Neuron (in vitro differentiated cells): ENCODE measurements around the gene RNASEH2C.
A peak's percentile ranks its signal among the peaks of the same experiment; 100 is the strongest.
"Not testable (repeated sequence)": the region's sequence is repeated elsewhere in the genome, so short reads cannot be mapped to it uniquely, and the experiment has no call there.

Experiments
- H2AFZ ChIP-seq: one replicate; pipeline ENCODE4 v1.6.1; 2013; ENCODE audit warnings: low read depth, mild to moderate bottlenecking, inconsistent platforms, low read length, moderate library complexity
- H3K27me3 ChIP-seq: one replicate; pipeline ENCODE4 v1.6.1; 2013; ENCODE audit warnings: low read length; ENCODE audit not compliant: insufficient read depth
- H3K36me3 ChIP-seq: one replicate; pipeline ENCODE4 v1.6.1; 2013; ENCODE audit warnings: low read length; ENCODE audit not compliant: insufficient read depth
- H3K4me1 ChIP-seq: one replicate; pipeline ENCODE4 v1.6.1; 2013; ENCODE audit warnings: low read length; ENCODE audit not compliant: insufficient read depth
- H3K4me3 ChIP-seq: 2 replicates; pipeline ENCODE4 v1.5.1; 2013; ENCODE audit warnings: mild to moderate bottlenecking, low read length, moderate library complexity
- H3K9me3 ChIP-seq: one replicate; pipeline ENCODE4 v1.6.1; 2013; ENCODE audit warnings: low read length

The RNASEH2C gene

GRCh38 chr11:65713212-65713969, 7.2 kb downstream of the RNASEH2C start:
- Histone ChIP-seq H3K36me3 (peaks cover 53% of the 10 kb centered on the region), H3K4me1 (peaks cover 10% of the 10 kb centered on the region), H3K4me3 (peak overlapping the region; percentile 64), H2AFZ (no peak overlapping the region), H3K27me3 (no peaks in the 10 kb centered on the region), H3K9me3 (no peaks in the 10 kb centered on the region)

GRCh38 chr11:65712633-65713076, 7.9 kb downstream of the RNASEH2C start:
- Histone ChIP-seq H3K4me1 (peaks cover 5% of the 10 kb centered on the region), H3K4me3 (peak overlapping the region; percentile 64), H2AFZ (no peak overlapping the region), H3K9me3 (no peaks in the 10 kb centered on the region), H3K27me3 (no peaks in the 10 kb centered on the region), H3K36me3 (peaks cover 45% of the 10 kb centered on the region)

GRCh38 chr11:65711785-65712632, 8.6 kb downstream of the RNASEH2C start, which contains the start of gene KAT5:
Gene KAT5, plus strand, starts transcription at chr11:65712252. Its CDS starts 16 bp downstream, at chr11:65712268.
- Histone ChIP-seq H3K4me3 (peak within 1 kb of the TSS; percentile 64), H3K9me3 (no peaks in the 10 kb centered on the region), H3K4me1 (peaks cover 5% of the 10 kb centered on the region), H2AFZ (peak within 1 kb of the TSS; percentile 91), H3K36me3 (peaks cover 39% of the 10 kb centered on the region), H3K27me3 (no peaks in the 10 kb centered on the region)

- Histone ChIP-seq H3K4me1 (peaks cover 7% of the 10 kb centered on the region), H3K4me3 (no peak overlapping the region), H3K36me3 (peaks cover 26% of the 10 kb centered on the region), H3K27me3 (no peaks in the 10 kb centered on the region), H2AFZ (no peak overlapping the region), H3K9me3 (no peaks in the 10 kb centered on the region)
Measured at GRCh38 chr11:65710421-65710820, 10.2 kb downstream of the RNASEH2C start.

- Histone ChIP-seq H3K4me3 (no peak overlapping the region), H3K9me3 (no peaks in the 10 kb centered on the region), H3K4me1 (peaks cover 7% of the 10 kb centered on the region), H3K36me3 (peaks cover 20% of the 10 kb centered on the region), H3K27me3 (no peaks in the 10 kb centered on the region), H2AFZ (no peak overlapping the region)
Measured at GRCh38 chr11:65709661-65710060, 10.9 kb downstream of the RNASEH2C start.

- Histone ChIP-seq H3K36me3 (peaks cover 8% of the 10 kb centered on the region), H3K27me3 (no peaks in the 10 kb centered on the region), H2AFZ (no peak overlapping the region), H3K4me1 (peaks cover 7% of the 10 kb centered on the region), H3K9me3 (no peaks in the 10 kb centered on the region), H3K4me3 (no peak overlapping the region)
Measured at GRCh38 chr11:65708451-65708850, 12.1 kb downstream of the RNASEH2C start.

GRCh38 chr11:65707002-65707401, 13.6 kb downstream of the RNASEH2C start:
- H2AFZ ChIP-seq, H3K4me3 ChIP-seq: not testable (repeated sequence)

GRCh38 chr11:65706303-65706763, 14.3 kb downstream of the RNASEH2C start:
- not testable (repeated sequence) for H3K36me3 ChIP-seq, H3K27me3 ChIP-seq, H3K9me3 ChIP-seq, H3K4me1 ChIP-seq, H3K4me3 ChIP-seq
- peak overlapping the region; percentile 47 for H2AFZ ChIP-seq

More at GRCh38 chr11:65707002-65707401, 13.6 kb downstream of the RNASEH2C start:
- H3K9me3 ChIP-seq, H3K36me3 ChIP-seq, H3K27me3 ChIP-seq, H3K4me1 ChIP-seq: not testable (repeated sequence)

GRCh38 chr11:65703846-65704245, 16.8 kb downstream of the RNASEH2C start:
- H2AFZ ChIP-seq, result no peak overlapping the region
- no peak overlapping the region for H3K4me3 ChIP-seq
- H3K36me3 ChIP-seq, result no peaks in the 10 kb centered on the region
- peaks cover 6% of the 10 kb centered on the region for H3K9me3 ChIP-seq
- no peaks in the 10 kb centered on the region for H3K27me3 ChIP-seq
- H3K4me1 ChIP-seq, result peaks cover 2% of the 10 kb centered on the region

GRCh38 chr11:65701686-65702085, 18.9 kb downstream of the RNASEH2C start:
- H3K27me3 ChIP-seq, result no peaks in the 10 kb centered on the region
- H3K4me1 ChIP-seq, result peaks cover 2% of the 10 kb centered on the region
- H3K9me3 ChIP-seq, result peaks cover 6% of the 10 kb centered on the region
- no peak overlapping the region for H2AFZ ChIP-seq
- no peak overlapping the region for H3K4me3 ChIP-seq
- H3K36me3 ChIP-seq, result no peaks in the 10 kb centered on the region

- no peaks in the 10 kb centered on the region for H3K4me1 ChIP-seq
- H3K9me3 ChIP-seq, result peaks cover 6% of the 10 kb centered on the region
- no peaks in the 10 kb centered on the region for H3K27me3 ChIP-seq
- no peaks in the 10 kb centered on the region for H3K36me3 ChIP-seq
- no peak overlapping the region for H2AFZ ChIP-seq
- H3K4me3 ChIP-seq, result no peak overlapping the region
Measured at GRCh38 chr11:65700399-65700798, 20.2 kb downstream of the RNASEH2C start.

GRCh38 chr11:65699306-65699705, 21.3 kb downstream of the RNASEH2C start:
- Histone ChIP-seq H2AFZ (no peak overlapping the region), H3K4me3 (no peak overlapping the region), H3K9me3 (peaks cover 6% of the 10 kb centered on the region), H3K27me3 (no peaks in the 10 kb centered on the region), H3K4me1 (no peaks in the 10 kb centered on the region), H3K36me3 (no peaks in the 10 kb centered on the region)

- H3K27me3 ChIP-seq, result peaks cover 4% of the 10 kb centered on the region
- H3K4me1 ChIP-seq, result peaks cover 4% of the 10 kb centered on the region
- H3K36me3 ChIP-seq, result no peaks in the 10 kb centered on the region
- H3K4me3 ChIP-seq, result no peak overlapping the region
- no peak overlapping the region for H2AFZ ChIP-seq
- peaks cover 6% of the 10 kb centered on the region for H3K9me3 ChIP-seq
Measured at GRCh38 chr11:65698205-65698604, 22.4 kb downstream of the RNASEH2C start.
